Activated gamma-delta T cell treated with anti-CD3 and anti-CD28 coated beads, Interleukin-2, amount 50 U/mL, for 16 hours (primary cell): Measurements from ENCODE around the gene TTC13.
"Not testable (repeated sequence)": the region's sequence is repeated elsewhere in the genome, so short reads cannot be mapped to it uniquely, and the experiment has no call there.

Source experiments
- DNase-seq: peaks from one replicate; pipeline ENCODE4 v3.0.0-alpha.2; 2020; ENCODE audit warnings: low read depth

Gene TTC13

DNA sequence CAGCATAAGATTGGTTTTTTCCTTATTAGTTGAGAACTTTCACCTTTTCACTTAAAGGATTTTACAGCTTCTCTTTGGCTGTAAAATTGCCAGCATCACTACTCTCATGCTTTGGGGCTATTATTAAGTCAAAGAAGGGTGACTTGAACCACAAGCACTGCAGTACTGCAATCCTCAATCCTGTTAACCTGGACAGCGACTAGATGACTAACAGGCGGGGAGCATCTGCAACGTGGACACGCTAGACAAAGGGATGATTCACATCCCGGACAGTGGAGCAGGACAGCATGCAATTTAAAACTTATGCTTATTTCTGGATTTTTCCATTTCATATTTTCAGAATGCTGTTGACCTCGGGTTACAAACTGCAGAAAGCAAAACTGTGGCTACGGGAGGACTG is 8.3 kb upstream of the TTC13 start:
- no peak for DNase-seq

DNA sequence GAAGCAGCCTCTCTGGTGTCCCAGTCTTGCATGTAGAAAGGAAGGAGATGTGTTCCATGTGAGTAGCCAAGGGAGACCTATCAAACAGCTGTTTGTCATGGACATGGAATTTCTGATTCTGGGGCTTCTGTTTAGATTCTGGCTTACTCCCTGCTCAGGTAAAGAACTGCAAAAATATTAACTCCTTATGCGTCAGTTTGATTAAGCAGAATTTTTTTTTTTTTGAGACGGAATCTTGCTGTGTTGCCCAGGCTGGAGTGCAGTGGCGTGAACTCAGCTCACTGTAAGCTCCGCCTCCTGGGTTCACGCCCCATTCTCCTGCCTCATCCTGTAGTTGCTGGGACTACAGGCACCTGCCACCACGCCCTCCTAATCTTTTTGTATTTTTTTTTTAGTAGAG is 7.0 kb upstream of the TTC13 start:
- no peak for DNase-seq

DNA sequence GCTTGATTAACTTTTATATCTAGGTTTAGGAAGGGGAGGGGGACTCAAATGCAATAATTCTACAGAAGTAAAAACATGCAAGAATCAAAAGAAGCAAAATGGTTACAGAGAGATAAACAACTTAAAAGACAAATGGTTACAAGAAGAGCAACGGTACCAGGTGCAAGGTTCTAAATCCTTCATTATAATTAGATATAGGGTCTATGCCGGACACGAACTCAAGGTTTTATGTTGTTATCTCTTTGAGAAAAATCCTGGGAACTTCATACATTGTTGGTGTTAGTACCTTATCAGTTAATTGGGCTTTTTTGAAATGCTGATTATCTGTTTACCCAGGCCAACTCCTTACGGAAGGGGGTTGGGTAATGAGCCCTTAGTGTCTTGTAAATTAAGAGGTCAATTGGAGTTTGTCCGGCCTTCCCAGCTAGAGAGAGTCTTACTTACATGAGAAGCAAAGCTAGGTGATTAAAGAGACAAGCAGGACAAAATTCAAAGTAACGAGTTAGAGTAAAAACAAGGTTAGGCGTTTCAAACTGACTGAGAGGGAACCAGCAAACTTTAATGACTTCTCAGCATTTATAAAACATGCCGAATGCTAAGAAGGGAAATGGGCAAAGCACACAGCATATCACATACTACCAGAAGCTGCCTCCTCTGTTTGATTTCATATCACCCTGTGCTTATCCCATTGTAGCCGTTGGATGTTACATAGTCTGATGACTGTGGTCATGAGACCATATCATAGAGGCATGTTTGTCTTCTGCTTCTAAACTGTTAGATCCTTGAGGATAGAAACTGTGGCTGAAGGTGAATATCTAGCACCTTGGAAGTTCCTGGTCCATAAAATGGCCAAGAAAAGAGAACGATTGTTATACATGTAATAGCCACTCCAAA is 6.2 kb upstream of the TTC13 start:
- not testable (repeated sequence) for DNase-seq

DNA sequence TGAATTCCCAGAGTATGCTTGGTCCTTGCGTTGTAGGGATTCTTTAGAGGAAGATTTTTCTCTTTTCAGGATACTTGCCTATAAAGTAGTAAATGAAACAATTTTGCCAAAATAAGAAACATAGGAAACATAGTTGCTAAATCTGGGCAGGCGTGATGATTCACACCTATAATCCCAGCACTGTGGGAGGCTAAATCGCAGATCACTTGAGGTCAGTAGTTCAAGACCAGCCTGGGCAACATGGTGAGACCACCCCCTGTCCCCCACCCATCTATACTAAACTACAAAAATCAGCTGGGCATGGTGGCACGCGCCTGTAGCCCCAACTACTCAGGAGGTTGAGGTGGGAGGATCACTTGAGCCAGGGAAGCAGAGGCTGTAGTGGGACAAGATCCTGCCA is 5.2 kb upstream of the TTC13 start:
- no peak for DNase-seq

DNA sequence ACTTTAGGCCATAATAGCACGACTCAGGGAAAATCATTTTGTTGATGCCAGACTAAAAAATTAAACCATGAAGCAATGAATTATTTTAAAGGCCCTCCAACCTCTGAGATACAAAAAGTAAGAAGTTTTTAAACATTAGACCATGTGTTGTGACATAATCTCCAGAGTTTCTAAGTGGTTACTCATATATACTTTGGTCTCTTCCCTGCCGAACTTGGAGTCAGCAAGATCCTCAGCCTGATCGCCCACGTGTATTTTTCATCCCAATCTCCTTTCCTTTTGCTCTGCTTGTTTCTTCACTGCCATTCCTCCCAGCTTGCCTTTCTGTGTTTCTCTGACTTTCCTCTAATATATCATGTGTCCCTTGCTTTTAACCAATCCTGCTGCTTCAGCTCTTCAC is 4.0 kb upstream of the TTC13 start:
- DNase-seq, result no peak

DNA sequence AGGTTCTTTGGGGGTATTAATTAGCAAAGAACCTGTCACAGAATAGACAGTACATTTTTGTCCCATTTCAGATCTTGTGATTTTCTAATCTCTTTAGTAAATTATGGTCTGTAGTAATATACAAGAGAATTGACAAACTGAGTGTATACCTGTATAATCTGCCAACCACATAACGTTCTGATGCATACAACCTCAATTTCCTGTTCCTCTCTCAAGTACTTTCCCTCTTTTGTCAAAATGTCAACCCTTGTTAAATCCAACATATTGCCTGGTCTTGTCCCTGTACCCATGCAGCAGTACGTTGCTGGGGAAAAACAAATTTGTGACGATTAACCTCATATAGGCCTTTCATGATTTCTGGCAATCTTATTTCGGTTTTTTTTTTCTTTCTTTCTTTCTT is 1.3 kb upstream of the TTC13 start:
- no peak for DNase-seq

DNA sequence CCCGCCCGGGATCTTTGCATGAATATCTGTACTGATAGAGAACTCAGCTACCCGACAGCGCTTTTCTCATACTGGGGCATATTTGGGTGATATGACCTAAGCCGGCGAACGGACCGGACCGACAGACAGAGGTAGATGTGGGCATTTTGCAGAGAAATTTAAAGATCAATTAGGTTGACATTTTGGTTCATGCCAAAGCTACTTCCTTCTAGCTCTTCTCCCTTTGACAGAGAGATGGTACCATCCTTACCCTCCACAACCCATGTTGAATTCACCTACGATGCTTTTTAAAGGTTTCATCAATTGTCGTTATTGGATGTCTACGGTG is 692 bp upstream of the TTC13 start:
- DNase-seq, result no peak

DNA sequence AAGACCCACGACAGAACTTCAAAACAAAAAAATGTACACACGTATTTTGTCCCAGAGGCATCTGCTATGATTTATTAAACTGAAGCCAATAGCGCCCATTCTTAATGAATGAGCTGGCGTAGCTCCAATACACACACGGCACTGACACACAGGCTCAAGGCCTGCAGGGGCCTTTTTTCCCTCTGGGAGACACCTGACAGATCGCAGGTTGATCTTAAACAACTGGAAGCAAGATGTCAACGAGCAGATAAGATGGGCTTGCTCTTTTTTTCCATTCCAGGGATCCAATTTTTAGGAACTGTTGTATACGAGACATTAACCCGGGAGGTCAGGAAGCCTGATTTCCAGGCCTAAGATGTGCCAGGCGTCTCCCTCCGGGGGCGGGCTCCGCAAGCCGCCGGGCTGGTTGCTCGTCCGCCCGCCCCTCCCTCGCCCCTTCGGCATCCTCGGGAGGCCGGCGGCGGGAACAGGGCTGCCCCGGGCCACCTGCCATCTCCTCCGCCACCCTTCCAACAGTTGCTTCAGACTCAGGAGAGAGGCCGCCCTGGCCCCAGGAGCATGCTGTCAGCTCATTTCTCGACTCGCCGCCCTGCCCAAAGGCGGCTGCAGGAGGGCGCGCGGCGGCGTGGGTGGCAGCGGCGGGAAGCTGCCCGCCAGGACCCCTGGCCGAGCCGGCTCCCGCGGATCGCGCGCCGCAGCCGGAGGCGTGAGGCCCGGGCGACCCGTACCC is 735 bp downstream of the TTC13 start:
- DNase-seq, result no peak

DNA sequence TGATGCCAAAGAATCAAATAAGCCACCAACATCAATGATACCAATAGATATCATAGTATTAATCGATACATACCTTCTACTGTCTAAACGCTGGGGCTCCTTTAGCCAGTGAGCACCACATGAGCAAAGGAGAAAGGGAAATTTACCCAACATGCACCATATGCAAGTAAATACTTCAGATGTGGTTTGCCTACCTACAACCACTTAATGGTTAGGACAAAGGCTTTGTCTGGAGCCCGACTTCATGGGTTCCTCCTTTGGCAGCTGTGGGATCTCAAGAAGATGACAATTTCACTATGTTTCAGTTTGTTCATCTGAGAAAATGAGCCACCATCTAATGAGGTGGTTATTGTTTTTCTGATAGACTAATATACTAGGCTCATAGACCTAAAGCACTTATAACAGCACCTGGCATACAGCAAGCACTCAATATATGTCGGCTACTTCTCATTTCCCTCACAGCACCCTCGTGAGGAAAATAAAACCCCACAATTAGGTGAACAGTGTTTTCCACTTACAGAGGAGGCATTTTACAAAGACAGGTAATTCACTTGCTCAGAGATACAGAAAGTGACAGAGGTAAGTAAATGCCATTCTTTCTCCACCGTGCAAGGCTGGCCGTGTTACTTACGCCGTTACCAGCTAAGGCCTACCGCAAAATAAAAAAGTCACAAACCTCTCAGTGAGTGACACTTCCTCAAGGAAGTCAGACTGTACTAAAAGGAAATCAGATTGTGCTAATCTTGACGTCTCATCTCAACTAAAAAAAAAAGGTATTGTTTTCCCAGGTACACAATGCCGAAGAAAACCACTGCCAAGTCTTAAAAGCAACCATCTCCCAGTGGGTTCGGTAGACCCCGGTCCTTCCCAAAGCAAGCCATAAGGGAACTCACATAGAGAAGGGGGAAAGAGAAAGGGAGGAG is 1.6 kb downstream of the TTC13 start:
- peak; percentile 15 for DNase-seq

DNA sequence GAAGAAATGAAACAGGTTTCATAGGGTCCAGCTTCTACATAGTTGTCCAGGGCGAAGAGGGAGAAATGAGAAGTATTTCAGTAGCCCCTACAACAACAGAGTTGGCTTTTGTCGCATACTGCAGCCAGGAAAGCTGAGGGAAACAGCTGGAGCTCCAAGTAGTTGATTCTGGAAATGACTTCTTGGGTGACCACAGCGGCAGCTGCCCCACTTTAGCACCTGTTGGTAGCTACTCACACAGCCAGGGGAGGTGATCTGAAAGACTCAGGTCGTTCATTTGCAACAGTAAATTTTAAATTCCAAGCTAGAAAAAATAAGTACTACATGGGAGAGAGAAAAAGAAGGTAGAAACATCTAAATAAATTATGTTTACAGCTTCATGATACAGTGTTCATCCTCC is 2.3 kb downstream of the TTC13 start:
- no peak for DNase-seq

DNA sequence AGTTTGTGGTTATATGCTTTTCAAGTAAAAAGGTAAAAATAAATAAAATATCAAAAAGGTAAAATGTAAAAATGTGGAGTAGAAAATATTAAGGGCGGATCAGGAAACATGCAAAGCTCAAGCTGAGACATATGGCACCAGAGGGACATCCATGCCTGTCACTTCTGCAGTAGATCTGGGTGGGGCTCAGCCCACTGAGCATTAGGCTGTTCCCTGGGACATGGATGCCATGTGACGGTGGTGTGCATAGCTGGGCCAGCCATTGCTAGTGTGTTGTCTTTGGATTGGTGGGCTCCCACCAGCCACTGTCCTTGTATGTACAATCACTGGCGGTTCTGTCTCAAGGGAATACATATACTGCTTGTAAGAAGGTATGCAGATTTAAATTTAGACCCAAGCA is 3.0 kb downstream of the TTC13 start:
- no peak for DNase-seq

DNA sequence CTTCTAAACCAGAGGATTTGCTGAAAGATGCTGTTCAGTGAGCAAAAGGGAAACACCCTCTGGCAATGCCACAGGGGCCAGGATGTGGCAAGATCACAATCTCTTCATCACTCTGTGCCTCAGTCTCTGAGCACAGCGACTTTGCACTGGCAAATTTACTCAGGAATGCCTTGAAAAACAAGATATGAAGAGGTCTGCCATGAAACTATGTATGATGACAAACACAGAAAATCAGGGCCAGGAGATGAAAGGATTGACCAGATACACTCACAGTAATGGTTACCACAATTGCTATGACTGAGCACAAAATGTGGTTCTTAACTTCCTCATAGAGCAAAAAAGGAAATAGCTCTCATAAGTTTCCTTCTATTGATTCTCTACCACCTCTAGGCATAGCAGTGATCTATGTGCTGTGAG is 5.8 kb downstream of the TTC13 start:
- DNase-seq, result peak; percentile 28

DNA sequence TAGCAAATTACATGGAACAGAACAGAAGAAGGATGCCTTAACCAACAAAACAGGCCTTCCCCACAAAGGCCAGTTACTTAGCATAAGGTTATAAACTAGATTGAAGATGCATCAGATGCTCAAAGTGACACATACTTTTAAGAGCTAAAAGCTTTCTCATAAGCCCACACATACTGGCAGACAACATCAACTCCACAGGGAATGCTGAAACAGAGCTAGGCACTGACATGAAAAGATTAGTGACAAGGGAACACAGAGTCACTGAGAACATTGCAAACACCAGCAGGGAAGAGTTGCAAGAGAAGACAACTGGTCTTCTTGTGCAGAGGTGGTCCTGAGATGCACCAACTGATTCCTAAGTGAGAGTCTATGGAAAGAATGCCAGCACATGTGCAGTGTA is 6.9 kb downstream of the TTC13 start:
- no peak for DNase-seq

DNA sequence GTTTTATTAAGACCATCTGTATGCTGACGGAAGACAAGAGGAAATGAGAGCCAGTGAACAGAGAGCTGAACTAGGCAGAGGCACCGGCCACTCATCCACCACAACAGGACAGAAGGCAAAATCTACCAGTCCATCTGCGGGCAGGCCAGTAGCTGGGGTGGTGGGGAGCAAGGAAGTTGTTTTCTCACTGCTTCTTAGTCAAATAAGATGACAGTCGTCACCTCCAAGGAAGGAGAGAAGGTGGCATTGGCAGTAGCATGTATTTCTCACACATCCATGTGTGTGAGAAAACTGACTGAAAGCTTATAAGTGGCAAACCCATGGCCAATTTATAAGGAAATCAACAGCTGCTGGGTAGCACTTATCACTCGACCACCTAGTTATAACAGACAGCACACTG is 8.2 kb downstream of the TTC13 start:
- no peak for DNase-seq

DNA sequence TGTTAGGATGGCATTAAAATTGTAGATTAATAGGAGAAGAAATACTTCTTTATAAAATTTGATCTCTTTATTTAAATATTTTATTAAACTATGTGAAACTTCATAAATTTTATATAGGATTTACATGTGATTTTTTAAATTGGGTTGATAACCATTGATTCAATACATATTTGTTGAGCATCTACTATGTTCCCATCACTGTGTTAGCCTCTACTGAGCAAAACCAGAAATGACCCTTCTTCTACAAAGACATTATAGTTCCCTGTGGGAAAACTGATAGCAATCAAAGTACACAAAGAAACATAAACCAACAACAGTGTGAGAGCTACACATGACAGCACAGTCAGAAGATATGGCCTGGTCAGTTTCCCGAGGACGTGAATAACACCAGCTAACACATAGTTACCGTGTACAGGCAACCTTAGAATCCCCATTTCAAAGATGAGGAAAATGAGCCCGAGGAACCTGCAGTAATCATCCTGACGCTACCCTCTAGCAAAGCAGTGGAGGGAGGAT is 12.2 kb downstream of the TTC13 start:
- no peak for DNase-seq

DNA sequence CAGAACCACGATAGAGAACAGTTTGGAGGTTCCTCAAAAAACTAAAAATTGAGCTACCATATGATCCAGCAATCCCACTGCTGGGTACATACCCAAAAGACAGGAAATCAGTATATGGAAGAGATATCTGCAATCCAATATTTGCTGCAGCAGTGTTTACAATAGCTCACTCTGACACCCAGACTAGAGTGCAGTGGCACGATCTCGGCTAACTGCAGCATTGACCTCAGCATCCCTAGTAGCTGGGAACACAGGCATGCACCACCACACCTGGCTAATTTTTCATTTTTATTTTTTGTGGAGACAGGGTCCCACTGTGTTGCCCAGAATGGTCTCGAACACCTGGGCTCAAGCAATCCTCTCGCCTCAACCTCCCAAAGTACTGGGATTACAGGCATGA is 13.1 kb downstream of the TTC13 start:
- DNase-seq, result no peak

DNA sequence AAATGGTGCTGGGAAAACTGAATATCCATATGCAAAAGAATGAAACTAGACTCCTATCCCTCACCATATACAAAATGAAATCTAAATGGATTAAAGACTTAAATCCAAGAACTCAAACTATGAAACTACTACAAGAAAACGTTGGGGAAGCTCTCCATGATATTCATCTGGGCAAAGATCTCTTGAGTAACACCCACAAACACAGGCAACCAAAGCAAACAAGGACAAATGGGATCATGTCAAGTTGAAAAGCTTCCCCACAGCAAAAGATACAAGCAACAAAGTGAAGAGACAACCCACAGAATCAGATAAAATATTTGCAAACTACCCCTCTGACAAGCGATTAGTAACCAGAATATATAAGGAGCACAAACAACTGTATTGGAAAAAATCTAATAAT is 13.8 kb downstream of the TTC13 start:
- no peak for DNase-seq

DNA sequence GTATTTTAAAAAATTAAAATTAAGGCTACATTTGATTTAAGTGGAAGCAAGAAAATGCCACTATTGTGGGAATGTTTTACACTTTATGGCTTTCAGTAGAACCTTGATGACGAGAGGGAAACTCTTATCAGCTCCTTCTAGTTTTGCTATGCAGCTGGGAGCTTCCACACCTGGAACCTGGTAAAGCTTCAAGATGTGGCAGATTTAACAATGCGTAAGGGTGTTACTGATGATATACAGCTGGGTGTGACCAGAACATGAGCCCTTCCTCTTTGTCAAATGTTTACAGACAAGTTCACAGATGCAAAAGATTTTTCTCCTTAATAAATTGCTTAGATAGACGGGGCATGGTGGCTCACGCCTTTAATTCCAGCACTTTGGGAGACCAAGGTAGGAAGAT is 20.3 kb downstream of the TTC13 start:
- no peak for DNase-seq

DNA sequence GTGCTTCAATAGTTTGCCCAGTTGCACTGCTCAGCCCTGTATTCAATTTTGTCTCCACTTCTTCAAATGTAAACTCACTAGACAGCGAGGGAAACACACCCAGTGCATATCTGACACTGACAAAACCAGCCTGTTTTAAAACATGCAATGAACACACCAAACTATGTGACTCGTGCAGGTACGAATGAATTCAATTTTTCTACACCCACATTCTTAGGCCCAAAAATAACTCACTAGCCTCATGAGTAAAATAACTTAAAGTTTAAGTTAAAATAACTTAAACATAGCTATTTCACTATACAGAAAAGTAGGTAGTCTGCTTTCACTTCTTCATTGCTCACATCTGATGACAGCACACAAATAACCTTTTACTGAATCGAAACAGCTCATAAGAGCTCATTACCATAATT is 21.1 kb downstream of the TTC13 start:
- DNase-seq, result no peak

DNA sequence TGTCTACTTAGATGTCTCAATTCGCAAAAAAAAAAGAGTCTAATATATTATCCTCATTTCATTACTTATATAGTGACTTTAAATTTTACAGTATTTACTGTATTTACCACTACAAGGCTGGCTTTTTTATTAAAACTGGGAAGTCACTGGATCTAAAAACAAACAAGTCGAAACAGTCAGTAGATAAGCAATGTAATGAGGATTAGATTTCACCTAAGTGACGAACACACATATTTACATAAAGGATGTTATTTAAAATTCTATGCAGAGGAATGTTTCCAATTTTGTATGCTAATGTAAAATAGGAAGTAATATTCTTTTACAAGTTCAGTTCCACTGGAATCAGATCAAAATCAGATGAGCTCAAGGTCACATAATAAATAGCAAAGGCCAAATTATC is 28.3 kb downstream of the TTC13 start:
- DNase-seq, result no peak

DNA sequence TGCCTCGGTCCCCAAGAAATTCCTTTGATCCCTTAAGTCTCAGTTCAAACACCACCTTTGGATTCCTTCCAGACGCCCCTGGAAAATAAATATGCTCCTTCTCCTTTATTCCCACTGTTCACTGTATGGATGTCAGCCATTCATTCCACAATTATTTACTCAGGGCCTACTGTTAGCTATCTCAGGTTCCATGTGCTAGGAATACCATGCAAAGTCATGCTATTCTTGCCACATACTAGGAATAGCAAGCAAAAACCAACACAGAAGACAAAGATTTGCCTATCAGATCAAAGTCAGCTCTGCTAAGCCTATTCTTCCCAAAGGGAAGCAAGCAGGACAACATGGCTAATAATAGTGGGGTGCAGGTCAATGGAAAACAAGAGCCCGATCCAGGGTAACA is 29.8 kb downstream of the TTC13 start:
- DNase-seq, result no peak

DNA sequence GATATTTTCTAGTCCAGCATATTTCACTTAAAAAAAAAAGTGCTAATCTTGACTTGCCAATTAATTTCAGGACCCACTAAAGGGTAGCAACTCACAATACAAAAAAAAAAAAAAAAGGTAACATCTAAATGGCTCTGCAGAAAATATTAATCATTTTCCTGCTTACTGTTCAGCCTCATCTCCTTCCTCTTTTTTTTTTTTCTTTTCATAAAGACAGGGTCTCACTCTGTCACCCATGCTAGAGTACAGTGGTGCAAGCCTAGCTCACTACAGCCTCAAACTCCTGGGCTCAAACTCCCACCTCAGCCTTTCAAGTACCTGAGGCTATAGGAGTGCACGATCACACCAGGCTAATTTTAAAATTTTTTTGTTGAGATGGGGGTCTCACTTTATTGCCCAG is 30.4 kb downstream of the TTC13 start:
- DNase-seq, result no peak
